ENCODE results near the gene TSHZ1. TPM values are rescaled to one million over a fixed set of nuclear protein-coding genes. Genes with fewer than 3 reads are reported as not detected.

TSHZ1 gene
- total and polyA plus RNA-seq, 3 experiments from 2014 or later: 9.0 to 18.6 (median 17.9) TPM

DNA sequence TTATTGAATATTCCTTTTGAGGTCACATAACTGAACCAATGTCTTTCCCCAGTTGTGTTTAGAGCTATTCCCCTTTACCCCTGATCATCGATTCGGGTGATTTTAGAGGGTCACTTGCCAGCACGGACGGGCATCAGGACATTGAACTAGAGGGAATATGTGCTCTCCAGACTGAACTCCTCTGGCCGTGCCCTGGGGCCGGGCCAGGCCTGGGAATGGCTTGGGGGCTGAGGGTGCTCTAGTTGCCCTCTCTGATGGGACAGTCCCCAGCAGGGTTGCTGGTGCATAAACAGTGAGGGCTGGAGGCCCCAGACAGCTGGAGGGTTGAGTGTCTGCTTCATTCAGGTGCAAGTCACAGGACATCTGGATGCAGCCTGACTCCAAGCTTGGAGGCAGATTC is 126.2 kb downstream of the TSHZ1 start:
- no peaks in the 10 kb centered on the region for H3K4me1 ChIP-seq (ENCODE audit: insufficient read depth, low read length)
- no peaks in the 10 kb centered on the region for H3K36me3 ChIP-seq (ENCODE audit: insufficient read depth, low read length)
- H3K9me3 ChIP-seq (ENCODE audit: low read length): no peaks in the 10 kb centered on the region
- Mint-ChIP-seq H3K9me3 (no peaks in the 10 kb centered on the region), H3K4me3 (no peak overlapping the region), H3K27ac (no peak overlapping the region), H3K4me1 (no peaks in the 10 kb centered on the region), H3K27me3 (peaks cover 3 to 5% of the 10 kb centered on the region in 2 donors), H3K36me3 (peaks cover 0 to 1% (median 0%) of the 10 kb centered on the region in 3 donors)
- ChIA-PET POLR2A (no interaction called here), CTCF (interaction anchor here (0.7 kb wide), 1 partner anchor 440 kb away, joined by 3 read pairs; no protein-coding TSS in a partner anchor)
- H3K27ac ChIP-seq (ENCODE audit: low read depth, low read length): no peak overlapping the region
- no peak for DNase-seq
- H3K4me3 ChIP-seq (ENCODE audit: low read length): no peak overlapping the region
- H3K27me3 ChIP-seq (ENCODE audit: insufficient read depth, low read length, poor library complexity, severe bottlenecking): no peaks in the 10 kb centered on the region

DNA sequence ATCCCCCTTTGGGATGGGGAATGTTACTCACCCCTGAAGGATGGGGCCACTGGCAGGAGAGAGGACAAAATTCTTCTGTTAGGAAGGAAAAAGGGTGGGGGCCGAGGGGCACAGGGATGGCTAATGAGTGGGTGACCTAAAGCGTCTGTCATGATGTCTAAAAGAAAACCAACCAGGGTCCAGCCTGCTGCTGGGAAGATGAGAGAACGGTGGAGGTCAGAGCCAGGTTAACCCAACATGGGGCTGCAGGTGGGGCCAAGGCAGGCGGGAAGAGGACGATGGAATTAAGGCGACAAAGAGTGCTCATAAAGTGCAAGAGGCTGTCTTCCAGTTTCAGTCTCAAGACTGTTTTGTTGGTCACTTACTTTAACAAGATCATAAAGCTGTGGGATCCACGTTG is 126.8 kb downstream of the TSHZ1 start:
- Mint-ChIP-seq H3K9me3 (no peaks in the 10 kb centered on the region), H3K4me3 (no peak overlapping the region), H3K27me3 (peaks cover 3 to 5% of the 10 kb centered on the region in 2 donors), H3K27ac (no peak overlapping the region), H3K36me3 (peaks cover 0 to 1% (median 0%) of the 10 kb centered on the region in 3 donors), H3K4me1 (no peaks in the 10 kb centered on the region)
- H3K4me1 ChIP-seq (ENCODE audit: insufficient read depth, low read length): no peaks in the 10 kb centered on the region
- H3K36me3 ChIP-seq (ENCODE audit: insufficient read depth, low read length): no peaks in the 10 kb centered on the region
- H3K4me3 ChIP-seq (ENCODE audit: low read length): no peak overlapping the region
- H3K9me3 ChIP-seq (ENCODE audit: low read length): no peaks in the 10 kb centered on the region
- H3K27ac ChIP-seq (ENCODE audit: low read depth, low read length): no peak overlapping the region
- DNase-seq: no peak
- ChIA-PET POLR2A (no interaction called here), CTCF (no interaction called here)
- no peaks in the 10 kb centered on the region for H3K27me3 ChIP-seq (ENCODE audit: insufficient read depth, low read length, poor library complexity, severe bottlenecking)

DNA sequence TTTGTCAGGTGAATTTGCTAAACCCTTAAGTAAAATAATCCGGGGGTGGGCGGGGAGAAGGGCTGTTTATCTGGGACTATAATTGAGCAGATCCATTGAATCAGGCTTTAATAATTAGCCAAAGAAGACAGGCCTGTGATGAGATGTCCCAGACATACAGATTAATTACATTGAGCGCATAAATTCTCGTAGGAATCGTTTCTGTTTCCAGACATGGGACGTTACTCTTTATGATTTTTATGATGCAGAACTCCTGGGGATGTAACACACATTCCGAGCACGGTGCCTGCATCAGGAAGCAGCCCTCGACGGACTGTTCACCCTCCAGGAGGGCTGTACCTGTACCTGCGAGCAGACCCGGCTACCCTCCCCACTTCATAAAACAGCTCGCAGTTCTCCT is 128.0 kb downstream of the TSHZ1 start:
- CTCF ChIA-PET: no interaction called here
- H3K27ac Mint-ChIP-seq: no peak overlapping the region
- H3K4me3 ChIP-seq (ENCODE audit: low read length): no peak overlapping the region
- no peaks in the 10 kb centered on the region for H3K9me3 Mint-ChIP-seq
- H3K27me3 Mint-ChIP-seq: peaks cover 3 to 5% of the 10 kb centered on the region in 2 donors
- peaks cover 0 to 1% (median 0%) of the 10 kb centered on the region in 3 donors for H3K36me3 Mint-ChIP-seq
- H3K4me3 Mint-ChIP-seq: no peak overlapping the region
- no peaks in the 10 kb centered on the region for H3K4me1 Mint-ChIP-seq
- POLR2A ChIA-PET: no interaction called here
- H3K4me1 ChIP-seq (ENCODE audit: insufficient read depth, low read length): no peaks in the 10 kb centered on the region
- H3K27me3 ChIP-seq (ENCODE audit: insufficient read depth, low read length, poor library complexity, severe bottlenecking): no peaks in the 10 kb centered on the region
- H3K27ac ChIP-seq (ENCODE audit: low read depth, low read length): no peak overlapping the region
- no peaks in the 10 kb centered on the region for H3K36me3 ChIP-seq (ENCODE audit: insufficient read depth, low read length)
- H3K9me3 ChIP-seq (ENCODE audit: low read length): no peaks in the 10 kb centered on the region
- no peak for DNase-seq

Other genes with a start within 250 kb of the TSHZ1 start
- 10 to 100 TPM; 25.8 to 26.3 TPM for gene PTGR3, start 1.7 kb upstream of the TSHZ1 start, total RNA-seq
- 20.3 TPM for gene PTGR3, start 1.7 kb upstream of the TSHZ1 start, polyA plus RNA-seq
- not detected for gene SMIM21, start 216.9 kb downstream of the TSHZ1 start, total RNA-seq
- gene SMIM21, start 216.9 kb downstream of the TSHZ1 start, polyA plus RNA-seq: not detected

Measured in CD8-positive, alpha-beta memory T cell (primary cell).